H1 (cell line): Measurements from ENCODE around the gene TMEM14C. TPM values are rescaled to one million over a fixed set of nuclear protein-coding genes. Genes with fewer than 3 reads are reported as not detected.

Experiments
- CTCF ChIA-PET: fragments of 300-600 bp; sonication (Branson Sonifier 250); formaldehyde crosslinking; loops from one replicate; lab custom pipeline; 2021; ENCODE audit not compliant: partially characterized antibody; lab: Charles Lee
- POLR2A ChIA-PET: fragments of 300-600 bp; sonication (Branson Sonifier 250); formaldehyde crosslinking; loops from one replicate; lab custom pipeline; 2021; ENCODE audit warnings: inconsistent platforms; ENCODE audit not compliant: partially characterized antibody; lab: Charles Lee
- DNase-seq, 2 experiments: peaks; one replicate each; pipeline versions ENCODE4 v3.0.0 to v3.0.0-alpha.2; 2010 to 2022; ENCODE audit warnings: low spot score in 2 of 2, low read depth in 1 of 2, mixed read lengths in 1 of 2
- FAIRE-seq: peaks from 2 replicates; lab custom pipeline; 2011; peaks lifted over from hg19 to GRCh38; lab: Jason Lieb, UNC
- H2AFZ ChIP-seq: 2 replicates; pipeline ENCODE4 v1.8.1; 2012; ENCODE audit warnings: low read length, inconsistent platforms
- H2AK5ac ChIP-seq: 2 replicates; pipeline ENCODE4 v1.6.1; 2013; ENCODE audit warnings: low read depth, low read length
- H2BK120ac ChIP-seq: replicated peaks from 2 replicates; pipeline ENCODE3; 2013; ENCODE audit warnings: low read depth, low read length, inconsistent platforms
- H2BK12ac ChIP-seq: 2 replicates; pipeline ENCODE4 v1.6.1; 2013; ENCODE audit warnings: low read depth, low read length
- H2BK15ac ChIP-seq: 2 replicates; pipeline ENCODE4 v1.6.1; 2013; ENCODE audit warnings: low read length
- H2BK20ac ChIP-seq: 2 replicates; pipeline ENCODE4 v1.6.1; 2013; ENCODE audit warnings: low read length
- H2BK5ac ChIP-seq: 2 replicates; pipeline ENCODE4 v1.6.1; 2013; ENCODE audit warnings: low read depth, low read length
- H3K14ac ChIP-seq: 2 replicates; pipeline ENCODE4 v1.6.1; 2013; ENCODE audit warnings: inconsistent platforms; ENCODE audit not compliant: insufficient read length
- H3K18ac ChIP-seq: 2 replicates; pipeline ENCODE4 v1.6.1; 2013; ENCODE audit warnings: low read length; ENCODE audit errors: extremely low read depth
- H3K23ac ChIP-seq: 2 replicates; pipeline ENCODE4 v1.6.1; 2013; ENCODE audit warnings: inconsistent platforms; ENCODE audit not compliant: insufficient read length
- H3K23me2 ChIP-seq: 2 replicates; pipeline ENCODE4 v1.6.1; 2013; ENCODE audit warnings: low read depth, low read length
- H3K27ac ChIP-seq: 2 replicates; pipeline ENCODE4 v1.6.1; 2011; ENCODE audit warnings: low read depth, low read length, inconsistent platforms
- H3K27me3 ChIP-seq, 4 experiments: replicated peaks in 1 of 4; 1 replicate in 1 of 4; 2 replicates in 3 of 4; pipeline versions ENCODE4 v1.6.1 to v1.8.1; 2011 to 2013; ENCODE audit warnings: low read length in 3 of 4, mild to moderate bottlenecking in 3 of 4, inconsistent platforms in 2 of 4, mixed read lengths in 2 of 4, moderate library complexity in 1 of 4; ENCODE audit not compliant: control insufficient read depth in 3 of 4, insufficient read depth in 3 of 4; ENCODE audit errors: extremely low read depth in 1 of 4
- H3K36me3 ChIP-seq, 4 experiments: 2 replicates each; pipeline versions ENCODE4 v1.6.1 to v1.8.1; 2011 to 2013; ENCODE audit warnings: mild to moderate bottlenecking in 4 of 4, low read length in 3 of 4, moderate library complexity in 2 of 4, control low read depth in 1 of 4, inconsistent platforms in 1 of 4; ENCODE audit not compliant: insufficient read depth in 4 of 4, control insufficient read depth in 2 of 4
- H3K4ac ChIP-seq: replicated peaks from 2 replicates; pipeline ENCODE3; 2013; ENCODE audit warnings: low read length, low read depth, mixed read lengths, inconsistent platforms; ENCODE audit not compliant: insufficient read length
- H3K4me1 ChIP-seq, 4 experiments: replicated peaks in 1 of 4; 1 replicate in 1 of 4; 2 replicates in 3 of 4; pipeline versions ENCODE4 v1.6.1 to v1.8.1; 2011 to 2013; ENCODE audit warnings: low read length in 3 of 4, inconsistent platforms in 2 of 4, mixed read lengths in 1 of 4; ENCODE audit not compliant: insufficient read depth in 4 of 4, control insufficient read depth in 3 of 4
- H3K4me2 ChIP-seq, 2 experiments: 2 replicates each; pipeline versions ENCODE4 v1.6.1 to v1.8.1; 2011 to 2013; ENCODE audit warnings: low read depth in 2 of 2, low read length in 2 of 2, control low read depth in 1 of 2, inconsistent platforms in 1 of 2, mild to moderate bottlenecking in 1 of 2; ENCODE audit not compliant: insufficient read depth in 1 of 2
- H3K4me3 ChIP-seq, 4 experiments: fragments of 200-600, 300-600 bp in 1 of 4; sonication (generic), shearing (Covaris generic), sonication (Bioruptor Twin) in 1 of 4; 2 replicates each; pipeline versions ENCODE4 v1.5.1 to v1.8.1; 2011 to 2016; ENCODE audit warnings: low read length in 4 of 4, low read depth in 3 of 4, control low read depth in 2 of 4, inconsistent platforms in 2 of 4, mild to moderate bottlenecking in 2 of 4, mixed read lengths in 1 of 4, moderate library complexity in 1 of 4; ENCODE audit not compliant: insufficient read depth in 2 of 4; ENCODE audit errors: extremely low read depth in 1 of 4
- H3K56ac ChIP-seq: replicated peaks from 2 replicates; pipeline ENCODE3; 2013; ENCODE audit warnings: low read depth, mild to moderate bottlenecking, mixed read lengths, low read length, inconsistent platforms; ENCODE audit not compliant: insufficient read length
- H3K79me1 ChIP-seq: 2 replicates; pipeline ENCODE4 v1.6.1; 2013; ENCODE audit warnings: low read depth, low read length, control low read depth
- H3K79me2 ChIP-seq, 2 experiments: 2 replicates each; pipeline versions ENCODE4 v1.6.1 to v1.8.1; 2012 to 2013; ENCODE audit warnings: low read length in 2 of 2, mild to moderate bottlenecking in 2 of 2, inconsistent platforms in 1 of 2; ENCODE audit not compliant: insufficient read depth in 2 of 2, control insufficient read depth in 1 of 2
- H3K9ac ChIP-seq, 4 experiments: replicated peaks in 1 of 4; 1 replicate in 1 of 4; 2 replicates in 3 of 4; pipeline versions ENCODE4 v1.6.1 to v1.8.1; 2011 to 2013; ENCODE audit warnings: low read depth in 3 of 4, low read length in 3 of 4, control low read depth in 2 of 4, mild to moderate bottlenecking in 2 of 4, moderate library complexity in 2 of 4, inconsistent platforms in 1 of 4; ENCODE audit errors: extremely low read depth in 1 of 4
- H3K9me3 ChIP-seq, 2 experiments: 2 replicates each; pipeline versions ENCODE4 v1.6.1 to v1.8.1; 2012 to 2013; ENCODE audit warnings: mild to moderate bottlenecking in 2 of 2, moderate library complexity in 2 of 2, control low read depth in 1 of 2, inconsistent platforms in 1 of 2, low read depth in 1 of 2, low read length in 1 of 2, mixed read lengths in 1 of 2; ENCODE audit not compliant: insufficient read depth in 2 of 2
- H4K20me1 ChIP-seq, 2 experiments: replicated peaks in 1 of 2; 2 replicates each; pipeline versions ENCODE3 to v1.8.1; 2011 to 2013; ENCODE audit warnings: inconsistent platforms in 2 of 2, low read length in 2 of 2, mild to moderate bottlenecking in 1 of 2; ENCODE audit not compliant: insufficient read depth in 2 of 2, control insufficient read depth in 1 of 2
- H4K5ac ChIP-seq: 2 replicates; pipeline ENCODE4 v1.6.1; 2013; ENCODE audit warnings: low read length, low read depth, mixed read lengths, inconsistent platforms; ENCODE audit not compliant: insufficient read length
- H4K8ac ChIP-seq: 2 replicates; pipeline ENCODE4 v1.8.0; 2013; ENCODE audit warnings: mild to moderate bottlenecking, moderate library complexity, low read length, inconsistent platforms; ENCODE audit not compliant: insufficient read depth; ENCODE audit errors: extremely low read depth
- H4K91ac ChIP-seq: replicated peaks from 2 replicates; pipeline ENCODE3; 2013; ENCODE audit warnings: low read length, mixed read lengths, inconsistent platforms; ENCODE audit not compliant: insufficient read length
- BACH1 ChIP-seq: IDR thresholded peaks from 2 replicates; pipeline ENCODE4 v1.6.1; 2012; ENCODE audit warnings: low read length, improper control_type of control experiment
- CHD1 ChIP-seq: IDR thresholded peaks from 2 replicates; pipeline ENCODE4 v1.6.1; 2012; ENCODE audit warnings: low read depth, low read length, improper control_type of control experiment
- SP1 ChIP-seq: IDR thresholded peaks from 2 replicates; pipeline ENCODE4 v1.6.1; 2011; ENCODE audit warnings: low read depth, low read length
- YY1 ChIP-seq: IDR thresholded peaks from 2 replicates; pipeline ENCODE4 v1.6.1; 2011; ENCODE audit warnings: low read depth, mild to moderate bottlenecking, low read length
- WGBS, 2 experiments: shearing (Covaris generic) in 1 of 2; methylation state at CpG; one replicate each; pipeline versions ENCODE4 v1.1.6 to v1.1.7; 2013 to 2015; ENCODE audit warnings: low lambda C conversion rate in 2 of 2, mixed read lengths in 2 of 2, inconsistent platforms in 1 of 2, low coverage in 1 of 2, missing lambda C conversion rate in 1 of 2; ENCODE audit not compliant: insufficient replicate concordance in 2 of 2, insufficient coverage in 1 of 2, insufficient read length in 1 of 2; ENCODE audit errors: extremely low coverage in 1 of 2, missing lambda C conversion rate in 1 of 2; 5-methylcytosine and 5-hydroxymethylcytosine counted together
- polyA plus RNA-seq, 7 experiments: library from polyadenylated mRNA; depleted of rRNA in 3 of 7; stranded (reverse) in 5 of 7; unstranded in 2 of 7; fragments of >200 nt in 5 of 7; fragments of 200-250 nt in 2 of 7; gene quantifications; 1 replicate in 5 of 7; 2 replicates in 1 of 7; 4 replicates in 1 of 7; pipeline versions ENCODE4 v1.2.1 to v1.2.3, GENCODE V29; 2011 to 2013; ENCODE audit warnings: missing spikeins in 2 of 7, mixed read lengths in 2 of 7
- total RNA-seq: library from RNA; stranded (reverse); fragmentation: NEBNext Ultra II Directional; extraction: Animal tissue kit (Norgen Biotek cat#: 25700); gene quantifications from 2 replicates; pipeline ENCODE4 v1.2.1, GENCODE V29; 2021

The TMEM14C gene
- total and polyA plus RNA-seq, 2 of the 8 experiments (the other 6 are each of a cell fraction or from before 2014, with no cell fraction given): 116 to 157 TPM

GRCh38 chr6:10676403-10676802 lies 46.5 kb upstream of the TMEM14C start:
- Histone ChIP-seq H2AFZ (no peak overlapping the region), H3K18ac (no peak overlapping the region), H4K20me1 (no peaks in the 10 kb centered on the region), H3K9ac (no peak overlapping the region), H3K9me3 (no peaks in the 10 kb centered on the region), H2AK5ac (no peak overlapping the region), H2BK12ac (no peak overlapping the region), H3K4me3 (no peak overlapping the region), H3K14ac (no peak overlapping the region), H2BK120ac (no peak overlapping the region), H3K4me1 (no peaks in the 10 kb centered on the region), H2BK20ac (no peak overlapping the region)
- ChIA-PET CTCF (interaction anchor here (1.0 to 1.3 kb wide), 3 partner anchors 63 to 197 kb away, joined by 3 read pairs; no protein-coding TSS in a partner anchor), POLR2A (interaction anchor here (1.4 kb wide), 1 partner anchor 97 kb away, joined by 3 read pairs; no protein-coding TSS in a partner anchor)
- TF ChIP-seq BACH1: no peak
- no peak for TF ChIP-seq CHD1
- peak; percentile 77; the same call in 1 of the 2 replicates for TF ChIP-seq YY1
- no peak for TF ChIP-seq SP1
- TF ChIP-seq, all 59 proteins: peak for 1
- Histone ChIP-seq H3K4ac (no peak overlapping the region), H3K27me3 (no peaks in the 10 kb centered on the region), H3K79me1 (no peaks in the 10 kb centered on the region), H3K79me2 (no peaks in the 10 kb centered on the region), H3K23me2 (no peaks in the 10 kb centered on the region), H2BK15ac (no peak overlapping the region), H4K91ac (no peak overlapping the region), H4K5ac (no peak overlapping the region), H3K23ac (no peak overlapping the region), H4K8ac (no peak overlapping the region), H3K56ac (no peak overlapping the region), H3K36me3 (no peaks in the 10 kb centered on the region), H2BK5ac (no peak overlapping the region), H3K27ac (no peak overlapping the region), H3K4me2 (no peak overlapping the region)
- WGBS, 2 experiments: 90% methylated on average over 7 of the region's 7 CpGs; no CpG with 5 or more reads in 1 of the 2 experiments
- FAIRE-seq (no peak), DNase-seq (no peak)
